Endothelial cell of umbilical vein (primary cell): ENCODE measurements around the gene UNCX. TPM values are rescaled to one million over a fixed set of nuclear protein-coding genes. Genes with fewer than 3 reads are reported as not detected.

Source experiments
- BruUV-seq: library from RNA; stranded (reverse); fragments of 400-500 nt; replicated peaks from 2 replicates; lab custom pipeline; 2021; lab: Mats Ljungman, UMichigan
- CTCF ChIA-PET: fragments of 300-600, 350-600 bp; sonication (Branson Sonifier 250); formaldehyde crosslinking; loops from one replicate; lab custom pipeline; 2021; ENCODE audit warnings: antibody characterized with exemption, inconsistent platforms; lab: Charles Lee
- POLR2A ChIA-PET: fragments of 300-600, 350-600 bp; sonication (Branson Sonifier 250); formaldehyde crosslinking; loops from one replicate; lab custom pipeline; 2021; ENCODE audit warnings: antibody characterized with exemption, inconsistent platforms; lab: Charles Lee
- DNase-seq: peaks from one replicate; pipeline ENCODE4 v3.0.0-alpha.2; 2011; ENCODE audit warnings: low read depth, low spot score
- FAIRE-seq: peaks from 2 replicates; lab custom pipeline; 2011; peaks lifted over from hg19 to GRCh38; lab: Jason Lieb, UNC
- H2AFZ ChIP-seq: 2 replicates; pipeline ENCODE4 v1.6.0; 2012; ENCODE audit warnings: low read depth, low read length, control low read depth, inconsistent platforms
- H3K27ac ChIP-seq: 2 replicates; pipeline ENCODE4 v1.5.1; 2011; ENCODE audit warnings: low read depth, mild to moderate bottlenecking, control low read depth, low read length, moderate library complexity; ENCODE audit not compliant: insufficient read depth
- H3K27me3 ChIP-seq, 2 experiments: 2 replicates each; pipeline versions ENCODE4 v1.6.0 to v1.6.1; 2011; ENCODE audit warnings: low read length in 2 of 2, mixed read lengths in 1 of 2; ENCODE audit not compliant: control insufficient read depth in 2 of 2, insufficient read depth in 2 of 2
- H3K36me3 ChIP-seq, 2 experiments: 2 replicates in 1 of 2; 3 replicates in 1 of 2; pipeline ENCODE4 v1.5.1; 2011; ENCODE audit warnings: low read length in 2 of 2, mild to moderate bottlenecking in 1 of 2, moderate library complexity in 1 of 2; ENCODE audit not compliant: control insufficient read depth in 2 of 2, insufficient read depth in 2 of 2; ENCODE audit errors: extremely low read depth in 1 of 2
- H3K4me1 ChIP-seq: 3 replicates; pipeline ENCODE4 v1.5.1; 2011; ENCODE audit warnings: mild to moderate bottlenecking, low read length; ENCODE audit not compliant: control insufficient read depth, insufficient read depth; ENCODE audit errors: extremely low read depth
- H3K4me2 ChIP-seq: 2 replicates; pipeline ENCODE4 v1.6.1; 2011; ENCODE audit warnings: low read length, control low read depth, mixed read lengths; ENCODE audit not compliant: insufficient read depth
- H3K4me3 ChIP-seq, 3 experiments: fragments of 200-600 bp in 1 of 3; sonication (generic), shearing (Covaris generic) in 1 of 3; replicated peaks in 1 of 3; 2 replicates each; pipeline ENCODE4 v1.5.1; 2011 to 2016; ENCODE audit warnings: control low read depth in 3 of 3, low read length in 3 of 3, mild to moderate bottlenecking in 2 of 3, inconsistent platforms in 1 of 3, low read depth in 1 of 3, moderate library complexity in 1 of 3; ENCODE audit not compliant: insufficient read depth in 1 of 3
- H3K79me2 ChIP-seq: 2 replicates; pipeline ENCODE4 v1.6.0; 2012; ENCODE audit warnings: low read length, inconsistent platforms; ENCODE audit not compliant: control insufficient read depth, insufficient read depth
- H3K9ac ChIP-seq: replicated peaks from 2 replicates; pipeline ENCODE3; 2011; ENCODE audit warnings: low read length, control low read depth; ENCODE audit not compliant: insufficient read depth; ENCODE audit errors: extremely low read depth
- H3K9me1 ChIP-seq: replicated peaks from 3 replicates; pipeline ENCODE4 v1.6.0; 2011; ENCODE audit warnings: mild to moderate bottlenecking, low read length; ENCODE audit not compliant: control insufficient read depth, insufficient read depth; ENCODE audit errors: extremely low read depth
- H3K9me3 ChIP-seq: replicated peaks from 2 replicates; pipeline ENCODE4 v1.5.1; 2012; ENCODE audit warnings: low read length, inconsistent platforms; ENCODE audit not compliant: control insufficient read depth, insufficient read depth
- H4K20me1 ChIP-seq: replicated peaks from 2 replicates; pipeline ENCODE3; 2011; ENCODE audit warnings: mild to moderate bottlenecking, low read length; ENCODE audit not compliant: control insufficient read depth, insufficient read depth; ENCODE audit errors: extremely low read depth
- CTCF ChIP-seq, 2 donors: IDR thresholded peaks; 1 replicate in 1 of 2; 2 replicates in 1 of 2; pipeline ENCODE4 v1.5.1; 2011; ENCODE audit warnings: low read length in 2 of 2, mild to moderate bottlenecking in 2 of 2, moderate library complexity in 2 of 2, control low read depth in 1 of 2, inconsistent platforms in 1 of 2, low read depth in 1 of 2; ENCODE audit not compliant: insufficient read depth in 1 of 2; ENCODE audit errors: extremely low read depth in 1 of 2
- EZH2 ChIP-seq: IDR thresholded peaks from 2 replicates; pipeline ENCODE4 v1.6.1; 2012; ENCODE audit warnings: borderline replicate concordance, low read depth, mild to moderate bottlenecking, moderate library complexity, low read length, inconsistent platforms; ENCODE audit not compliant: severe bottlenecking
- FOS ChIP-seq: IDR thresholded peaks from 2 replicates; pipeline ENCODE4 v1.6.1; 2011; ENCODE audit warnings: mild to moderate bottlenecking, low read length, moderate library complexity, borderline replicate concordance; ENCODE audit not compliant: insufficient read depth
- GATA2 ChIP-seq: IDR thresholded peaks from 2 replicates; pipeline ENCODE4 v1.7.0; 2011; ENCODE audit warnings: low read depth, mild to moderate bottlenecking, moderate library complexity, mixed read lengths, low read length; ENCODE audit not compliant: insufficient read length, insufficient read depth
- JUN ChIP-seq: IDR thresholded peaks from 2 replicates; pipeline ENCODE4 v1.6.1; 2011; ENCODE audit warnings: borderline replicate concordance, low read depth; ENCODE audit not compliant: insufficient read length, insufficient read depth
- MAX ChIP-seq: IDR thresholded peaks from 2 replicates; pipeline ENCODE4 v1.6.1; 2011; ENCODE audit not compliant: insufficient read depth, insufficient read length
- MYC ChIP-seq: IDR thresholded peaks from one replicate; pipeline ENCODE4 v1.6.1; 2011; ENCODE audit warnings: mild to moderate bottlenecking, low read depth, low read length
- POLR2A ChIP-seq: IDR thresholded peaks from 2 replicates; pipeline ENCODE4 v1.6.1; 2012; ENCODE audit warnings: low read depth, mild to moderate bottlenecking, control low read depth, low read length
- POLR2AphosphoS5 ChIP-seq: IDR thresholded peaks from 2 replicates; pipeline ENCODE4 v1.6.1; 2012; ENCODE audit warnings: low read depth, mild to moderate bottlenecking, control low read depth, low read length, moderate library complexity; ENCODE audit not compliant: insufficient read depth
- dilution Hi-C: fragments of 300-500 bp; cut with MboI; formaldehyde crosslinking; loops from one replicate; pipeline ENCODE4 v1.15.0; 2019; ENCODE audit warnings: low sequenced_read_pairs; ENCODE audit not compliant: extremely low pct_ligation_motif_present
- intact Hi-C: fragments of 100-400 bp; cut with micrococcal nuclease; formaldehyde crosslinking; loops from one replicate; pipeline ENCODE4 v1.10.0; 2022
- polyA plus RNA-seq, 4 experiments: library from polyadenylated mRNA; depleted of rRNA in 3 of 4; stranded (reverse) in 3 of 4; unstranded in 1 of 4; fragments of >200 nt; gene quantifications; 2 replicates each; pipeline versions ENCODE4 v1.2.1 to v1.2.3, GENCODE V29; 2011 to 2012; ENCODE audit warnings: missing spikeins in 1 of 4
- total RNA-seq: library from RNA; stranded (reverse); gene quantifications from 2 replicates; pipeline ENCODE4 v1.2.3, GENCODE V29; 2021

The UNCX gene
- total and polyA plus RNA-seq, 2 donors (not counting 3 experiments of a cell fraction or from before 2014, with no cell fraction given): not detected

GRCh38 chr7:1251796-1252539 lies 19.3 kb downstream of the UNCX start:
- Histone ChIP-seq H3K27ac (no peak overlapping the region), H3K9me1 (no peaks in the 10 kb centered on the region), H3K36me3 (no peaks in the 10 kb centered on the region), H3K4me2 (no peak overlapping the region), H3K79me2 (no peaks in the 10 kb centered on the region), H3K9ac (no peak overlapping the region), H3K4me1 (no peaks in the 10 kb centered on the region), H2AFZ (no peak overlapping the region), H3K27me3 (peaks cover 28 to 37% of the 10 kb centered on the region in 2 experiments), H3K4me3 (no peak overlapping the region), H4K20me1 (no peaks in the 10 kb centered on the region), H3K9me3 (no peaks in the 10 kb centered on the region)
- FAIRE-seq (no peak), DNase-seq (no peak)
- POLR2A ChIA-PET: no interaction called here
- TF ChIP-seq JUN: no peak
- TF ChIP-seq EZH2: peak; percentile 26
- CTCF ChIA-PET: interaction anchor here (1.0 to 1.1 kb wide), 2 partner anchors 10 to 161 kb away, joined by 3 read pairs; no protein-coding TSS in a partner anchor
- no TSS peak for BruUV-seq
- intact Hi-C loops: no loop called here
- dilution Hi-C loops: no loop called here

GRCh38 chr7:1252540-1253090 lies 19.9 kb downstream of the UNCX start:
- no peak for FAIRE-seq
- Histone ChIP-seq H3K9me3 (no peaks in the 10 kb centered on the region), H3K4me2 (no peak overlapping the region), H3K9ac (no peak overlapping the region), H2AFZ (no peak overlapping the region), H3K4me3 (no peak overlapping the region), H3K36me3 (no peaks in the 10 kb centered on the region), H4K20me1 (no peaks in the 10 kb centered on the region), H3K27ac (no peak overlapping the region), H3K27me3 (peaks cover 24 to 30% of the 10 kb centered on the region in 2 experiments), H3K9me1 (no peaks in the 10 kb centered on the region), H3K4me1 (no peaks in the 10 kb centered on the region), H3K79me2 (no peaks in the 10 kb centered on the region)
- dilution Hi-C loops (no loop called here), intact Hi-C loops (no loop called here)
- DNase-seq: no peak
- no TSS peak for BruUV-seq
- TF ChIP-seq MYC (no peak), POLR2A (no peak), JUN (no peak), EZH2 (no peak), GATA2 (no peak), POLR2AphosphoS5 (no peak), FOS (no peak), MAX (no peak), CTCF (IDR thresholded peaks at IDR 0.05; ENCODE audit: extremely low read depth in 1 of 2, insufficient read depth in 1 of 2, low read depth in 1 of 2, low read length in 2 of 2) (no peak)
- ChIA-PET POLR2A (interaction anchor here (0.7 kb wide), 1 partner anchor 11 kb away, joined by 4 read pairs; no protein-coding TSS in a partner anchor), CTCF (interaction anchor here (1.1 to 1.3 kb wide), 2 partner anchors 10 to 27 kb away, joined by 3 read pairs; no protein-coding TSS in a partner anchor)
